IPS-18a (cell line): ENCODE results near the gene MCTP2.

ENCODE experiments used
- H3K27ac ChIP-seq: one replicate; pipeline ENCODE4 v1.5.1; 2013; ENCODE audit warnings: low read length
- H3K27me3 ChIP-seq: one replicate; pipeline ENCODE4 v1.6.1; 2013; ENCODE audit warnings: mild to moderate bottlenecking, low read length; ENCODE audit not compliant: control insufficient read depth, insufficient read depth
- H3K36me3 ChIP-seq: one replicate; pipeline ENCODE4 v1.6.1; 2013; ENCODE audit warnings: low read depth, low read length; ENCODE audit not compliant: control insufficient read depth
- H3K4me1 ChIP-seq: one replicate; pipeline ENCODE4 v1.6.1; 2013; ENCODE audit warnings: low read depth, low read length; ENCODE audit not compliant: control insufficient read depth
- H3K4me3 ChIP-seq: one replicate; pipeline ENCODE4 v1.5.1; 2013; ENCODE audit warnings: low read length
- H3K9ac ChIP-seq: one replicate; pipeline ENCODE4 v1.6.1; 2013; ENCODE audit warnings: mild to moderate bottlenecking, low read length, moderate library complexity
- H3K9me3 ChIP-seq: one replicate; pipeline ENCODE4 v1.6.1; 2013; ENCODE audit warnings: low read depth, low read length; ENCODE audit not compliant: control insufficient read depth

The MCTP2 gene

DNA sequence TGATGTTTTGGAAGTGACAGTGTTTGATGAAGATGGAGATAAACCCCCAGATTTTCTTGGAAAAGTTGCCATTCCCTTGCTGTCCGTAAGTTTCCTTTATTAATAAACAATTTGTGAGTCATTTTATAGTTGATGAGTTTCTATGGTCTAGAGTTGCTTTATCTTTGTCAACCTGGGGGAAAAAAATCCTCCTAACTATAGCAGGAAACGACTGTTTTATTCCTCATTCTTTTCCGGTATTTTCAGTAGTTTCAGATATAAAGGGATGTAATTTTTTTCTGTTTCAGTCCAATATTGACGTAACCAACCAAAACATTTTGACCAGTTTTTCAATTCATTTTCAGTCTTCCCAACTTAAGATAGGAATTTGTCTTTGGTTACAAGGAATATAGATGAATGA, 154.1 kb downstream of the MCTP2 start:
- no peaks in the 10 kb centered on the region for H3K4me1 ChIP-seq
- no peak overlapping the region for H3K4me3 ChIP-seq
- no peaks in the 10 kb centered on the region for H3K36me3 ChIP-seq

GRCh38 chr15:94386351-94386750, 155.0 kb downstream of the MCTP2 start:
- H3K27me3 ChIP-seq, result no peaks in the 10 kb centered on the region
- H3K4me1 ChIP-seq, result no peaks in the 10 kb centered on the region
- no peak overlapping the region for H3K27ac ChIP-seq
- H3K4me3 ChIP-seq, result no peak overlapping the region
- H3K9me3 ChIP-seq, result no peaks in the 10 kb centered on the region
- H3K9ac ChIP-seq, result no peak overlapping the region
- H3K36me3 ChIP-seq, result no peaks in the 10 kb centered on the region

More for the DNA sequence above, 154.1 kb downstream of the MCTP2 start:
- Histone ChIP-seq H3K9me3 (no peaks in the 10 kb centered on the region), H3K27ac (no peak overlapping the region), H3K9ac (no peak overlapping the region), H3K27me3 (no peaks in the 10 kb centered on the region)

DNA sequence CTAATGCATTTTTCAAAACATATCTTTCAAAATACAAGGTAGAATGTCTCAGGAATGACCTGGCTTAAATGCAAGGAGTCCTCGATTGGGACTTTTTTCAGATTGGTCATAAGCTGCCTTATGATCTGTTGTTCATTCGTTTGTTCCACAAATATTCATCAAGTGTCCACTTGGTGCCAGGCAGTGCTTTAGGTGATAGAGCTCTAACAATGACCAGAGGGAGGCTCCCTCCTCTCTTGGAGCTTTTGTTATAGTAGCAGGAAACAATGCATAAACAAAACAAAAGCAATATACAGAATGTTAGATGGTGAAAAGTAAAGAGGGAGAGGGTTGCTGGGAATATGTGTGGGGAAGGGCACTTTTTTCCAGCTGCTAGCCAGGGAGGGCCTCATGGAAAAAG, 156.1 kb downstream of the MCTP2 start:
- H3K4me1 ChIP-seq, result no peaks in the 10 kb centered on the region
- no peak overlapping the region for H3K27ac ChIP-seq
- H3K27me3 ChIP-seq, result no peaks in the 10 kb centered on the region
- no peak overlapping the region for H3K9ac ChIP-seq
- H3K9me3 ChIP-seq, result no peaks in the 10 kb centered on the region
- H3K36me3 ChIP-seq, result no peaks in the 10 kb centered on the region
- no peak overlapping the region for H3K4me3 ChIP-seq

- Histone ChIP-seq H3K9me3 (no peaks in the 10 kb centered on the region), H3K27ac (no peak overlapping the region), H3K36me3 (no peaks in the 10 kb centered on the region), H3K4me3 (no peak overlapping the region), H3K4me1 (no peaks in the 10 kb centered on the region), H3K9ac (no peak overlapping the region), H3K27me3 (no peaks in the 10 kb centered on the region)
These were observed 156.6 kb downstream of the MCTP2 start for GRCh38 chr15:94387849-94388441.

DNA sequence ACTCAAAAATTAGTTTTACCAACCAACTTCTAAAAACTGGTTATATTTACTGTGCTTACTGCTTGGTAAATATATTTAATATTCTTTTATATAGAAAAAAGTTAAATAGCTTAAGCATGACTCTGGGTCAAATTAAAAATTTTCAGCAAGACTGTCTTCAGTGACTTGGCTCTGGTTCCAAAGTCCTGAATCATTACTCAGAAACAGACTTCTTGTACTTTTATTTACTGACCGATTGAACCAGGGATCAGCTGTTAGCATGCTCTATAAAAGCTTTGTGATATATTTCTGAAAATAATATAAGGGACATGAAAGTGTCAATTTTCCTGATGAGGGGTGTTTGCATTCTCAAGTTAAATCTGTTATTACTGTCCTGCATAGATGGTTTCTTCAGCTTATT, 164.3 kb downstream of the MCTP2 start:
- Histone ChIP-seq H3K9me3 (no peaks in the 10 kb centered on the region), H3K27me3 (no peaks in the 10 kb centered on the region), H3K27ac (no peak overlapping the region), H3K4me3 (no peak overlapping the region), H3K9ac (no peak overlapping the region), H3K36me3 (no peaks in the 10 kb centered on the region), H3K4me1 (peaks cover 7% of the 10 kb centered on the region)

GRCh38 chr15:94397337-94397736, 166.0 kb downstream of the MCTP2 start:
- H3K4me3 ChIP-seq, result no peak overlapping the region
- peaks cover 14% of the 10 kb centered on the region for H3K4me1 ChIP-seq
- no peak overlapping the region for H3K27ac ChIP-seq
- H3K27me3 ChIP-seq, result no peaks in the 10 kb centered on the region
- H3K36me3 ChIP-seq, result no peaks in the 10 kb centered on the region
- no peaks in the 10 kb centered on the region for H3K9me3 ChIP-seq
- no peak overlapping the region for H3K9ac ChIP-seq

DNA sequence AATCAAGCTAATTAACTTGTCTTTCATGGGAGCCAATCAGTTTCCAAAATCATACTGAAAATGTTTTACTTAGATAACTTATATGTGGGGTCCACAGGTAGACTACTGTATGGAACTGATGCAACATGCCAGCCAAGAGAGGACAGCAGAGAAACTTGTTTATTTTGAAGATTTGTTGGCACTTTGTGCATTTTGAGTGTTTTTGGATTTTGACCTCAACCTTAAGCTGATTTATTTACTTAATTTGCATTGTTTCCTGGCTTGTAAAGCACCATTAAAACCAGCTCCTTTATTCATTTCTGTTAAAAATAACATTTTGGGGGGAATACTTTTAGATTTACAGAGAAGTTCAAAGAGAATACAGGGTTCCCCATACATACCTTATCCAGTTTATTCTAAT, 166.6 kb downstream of the MCTP2 start:
- H3K36me3 ChIP-seq, result no peaks in the 10 kb centered on the region
- no peak overlapping the region for H3K27ac ChIP-seq
- H3K9me3 ChIP-seq, result no peaks in the 10 kb centered on the region
- H3K9ac ChIP-seq, result no peak overlapping the region
- no peak overlapping the region for H3K4me3 ChIP-seq
- no peaks in the 10 kb centered on the region for H3K27me3 ChIP-seq
- peaks cover 14% of the 10 kb centered on the region for H3K4me1 ChIP-seq

- H3K27ac ChIP-seq, result no peak overlapping the region
- no peak overlapping the region for H3K4me3 ChIP-seq
- H3K9ac ChIP-seq, result no peak overlapping the region
- H3K4me1 ChIP-seq, result peaks cover 14% of the 10 kb centered on the region
- H3K36me3 ChIP-seq, result no peaks in the 10 kb centered on the region
- no peaks in the 10 kb centered on the region for H3K9me3 ChIP-seq
- H3K27me3 ChIP-seq, result no peaks in the 10 kb centered on the region
These were observed 169.4 kb downstream of the MCTP2 start for GRCh38 chr15:94400526-94401298.

DNA sequence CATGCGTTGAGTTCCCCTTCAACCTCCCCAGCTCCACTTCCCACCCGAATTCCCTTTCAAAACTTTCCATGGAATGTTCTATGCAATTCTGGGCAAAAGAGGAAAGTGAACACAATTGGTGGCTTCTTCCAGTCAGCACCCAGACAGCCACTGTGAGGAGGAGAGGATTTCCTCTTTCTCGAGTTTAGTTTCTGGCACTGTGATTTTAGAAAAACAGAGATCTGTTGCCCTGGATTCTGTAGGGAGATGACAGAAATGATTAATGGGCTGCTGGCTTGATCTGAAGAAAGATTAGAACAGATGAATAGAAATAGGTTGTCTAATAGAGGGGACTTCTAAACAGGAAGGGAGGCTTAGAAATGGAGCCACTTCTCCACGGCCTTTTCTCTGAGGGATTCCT, 172.0 kb downstream of the MCTP2 start:
- Histone ChIP-seq H3K9ac (no peak overlapping the region), H3K36me3 (no peaks in the 10 kb centered on the region), H3K4me3 (no peak overlapping the region), H3K27me3 (no peaks in the 10 kb centered on the region), H3K9me3 (no peaks in the 10 kb centered on the region), H3K27ac (no peak overlapping the region), H3K4me1 (peaks cover 14% of the 10 kb centered on the region)

DNA sequence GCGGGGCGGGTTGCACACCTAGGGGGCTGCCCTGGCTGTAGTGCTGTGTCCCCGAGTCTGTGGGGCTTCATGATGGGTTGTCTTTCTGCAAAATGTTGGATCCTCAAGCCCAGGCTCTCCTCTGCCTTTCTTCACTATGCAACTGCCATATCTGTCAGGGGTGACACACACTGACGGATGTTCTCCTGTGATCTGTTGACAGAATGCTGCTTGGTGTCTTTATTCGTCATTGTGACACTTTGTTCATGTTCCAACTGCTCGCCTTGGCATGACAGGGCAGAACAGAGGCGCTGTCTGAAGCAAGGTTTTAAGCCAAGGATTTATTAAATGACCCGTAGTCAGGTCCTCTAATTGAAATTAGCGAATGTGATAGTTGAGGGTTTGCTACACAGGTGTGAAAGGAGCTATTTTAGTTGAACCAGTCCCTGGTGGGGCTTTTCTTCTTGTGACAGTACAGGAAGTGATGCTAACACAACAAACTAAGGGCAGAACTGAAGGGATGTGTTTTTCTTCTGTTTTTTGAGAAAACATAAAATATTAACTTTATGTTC, 173.4 kb downstream of the MCTP2 start:
- no peaks in the 10 kb centered on the region for H3K36me3 ChIP-seq
- no peaks in the 10 kb centered on the region for H3K27me3 ChIP-seq
- H3K9ac ChIP-seq, result no peak overlapping the region
- peaks cover 14% of the 10 kb centered on the region for H3K4me1 ChIP-seq
- no peaks in the 10 kb centered on the region for H3K9me3 ChIP-seq
- H3K27ac ChIP-seq, result no peak overlapping the region
- no peak overlapping the region for H3K4me3 ChIP-seq

DNA sequence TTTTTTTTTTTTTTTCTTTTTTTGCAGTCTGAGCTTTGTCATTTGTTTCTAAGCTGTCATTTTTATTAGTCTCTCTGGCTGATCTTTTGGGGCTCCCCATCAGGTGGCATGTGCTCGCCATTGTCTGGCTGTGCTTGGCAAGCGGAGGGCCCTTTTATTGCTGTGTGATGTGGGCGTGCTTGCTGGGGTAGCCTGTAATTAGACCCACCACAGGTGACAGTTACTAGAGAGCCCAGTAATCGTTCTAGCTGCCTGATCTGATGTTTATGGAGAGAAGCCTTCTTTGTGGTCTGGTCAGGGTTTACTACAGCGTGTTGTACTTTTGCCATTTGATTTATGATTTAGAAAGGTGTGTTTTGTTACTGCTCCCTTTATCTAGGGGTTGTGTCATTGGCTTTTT, 179.9 kb downstream of the MCTP2 start:
- H3K4me3 ChIP-seq, result no peak overlapping the region
- H3K27ac ChIP-seq, result no peak overlapping the region
- H3K4me1 ChIP-seq, result no peaks in the 10 kb centered on the region
- no peaks in the 10 kb centered on the region for H3K27me3 ChIP-seq
- no peak overlapping the region for H3K9ac ChIP-seq
- H3K9me3 ChIP-seq, result no peaks in the 10 kb centered on the region
- H3K36me3 ChIP-seq, result no peaks in the 10 kb centered on the region

DNA sequence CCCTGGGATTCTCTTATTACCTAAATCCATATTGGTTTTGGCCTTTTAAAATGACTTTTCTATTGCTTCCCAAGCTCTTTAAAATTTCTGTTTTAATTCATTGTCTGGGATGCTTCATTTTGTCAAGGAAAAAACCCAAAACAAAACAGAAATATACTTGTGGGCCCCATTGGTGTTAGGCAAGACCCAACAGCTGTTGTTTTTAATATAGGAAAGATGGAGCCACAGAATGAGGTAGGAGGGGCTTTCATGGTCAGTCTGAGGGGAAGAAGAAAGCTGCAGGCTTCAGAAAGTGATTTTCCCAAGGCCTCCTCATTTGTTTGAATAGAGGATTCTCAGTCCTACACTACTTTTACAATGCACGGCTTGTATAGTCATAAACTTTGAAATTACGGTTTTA, 180.5 kb downstream of the MCTP2 start:
- H3K27ac ChIP-seq, result no peak overlapping the region
- H3K36me3 ChIP-seq, result no peaks in the 10 kb centered on the region
- H3K9ac ChIP-seq, result no peak overlapping the region
- no peaks in the 10 kb centered on the region for H3K9me3 ChIP-seq
- no peak overlapping the region for H3K4me3 ChIP-seq
- H3K27me3 ChIP-seq, result no peaks in the 10 kb centered on the region
- H3K4me1 ChIP-seq, result no peaks in the 10 kb centered on the region
